Transverse colon (tissue), 4 donors: ENCODE data around the gene SRGN.

ENCODE experiments used
- EP300 ChIP-seq: sonication (generic); formaldehyde crosslinking; IDR thresholded peaks from one replicate; pipeline ENCODE4 v1.6.1; 2017; ENCODE audit warnings: antibody characterized with exemption, low read depth
- POLR2AphosphoS5 ChIP-seq, 3 donors: sonication (generic); formaldehyde crosslinking; IDR thresholded peaks; one replicate each; pipeline ENCODE4 v1.6.1; 2016; ENCODE audit warnings: antibody characterized with exemption in 3 of 3
- TF ChIP-seq, protein P1 (sequence below), 5 experiments: fragments of 200-600 bp in 3 of 5; fragments of 450-650 bp in 2 of 5; sonication (generic) in 3 of 5; IDR thresholded peaks; 1 replicate in 2 of 5; 2 replicates in 3 of 5; pipeline ENCODE4 v1.5.1; 2016 to 2017; ENCODE audit warnings: antibody characterized with exemption in 5 of 5, inconsistent platforms in 3 of 5, mild to moderate bottlenecking in 2 of 5, moderate library complexity in 1 of 5

GRCh38 chr10:69043931-69044531 lies 43.9 kb upstream of the SRGN start:
- TF ChIP-seq POLR2AphosphoS5 (IDR thresholded peaks at IDR 0.05) = no peak
- TF ChIP-seq, protein P1, sequence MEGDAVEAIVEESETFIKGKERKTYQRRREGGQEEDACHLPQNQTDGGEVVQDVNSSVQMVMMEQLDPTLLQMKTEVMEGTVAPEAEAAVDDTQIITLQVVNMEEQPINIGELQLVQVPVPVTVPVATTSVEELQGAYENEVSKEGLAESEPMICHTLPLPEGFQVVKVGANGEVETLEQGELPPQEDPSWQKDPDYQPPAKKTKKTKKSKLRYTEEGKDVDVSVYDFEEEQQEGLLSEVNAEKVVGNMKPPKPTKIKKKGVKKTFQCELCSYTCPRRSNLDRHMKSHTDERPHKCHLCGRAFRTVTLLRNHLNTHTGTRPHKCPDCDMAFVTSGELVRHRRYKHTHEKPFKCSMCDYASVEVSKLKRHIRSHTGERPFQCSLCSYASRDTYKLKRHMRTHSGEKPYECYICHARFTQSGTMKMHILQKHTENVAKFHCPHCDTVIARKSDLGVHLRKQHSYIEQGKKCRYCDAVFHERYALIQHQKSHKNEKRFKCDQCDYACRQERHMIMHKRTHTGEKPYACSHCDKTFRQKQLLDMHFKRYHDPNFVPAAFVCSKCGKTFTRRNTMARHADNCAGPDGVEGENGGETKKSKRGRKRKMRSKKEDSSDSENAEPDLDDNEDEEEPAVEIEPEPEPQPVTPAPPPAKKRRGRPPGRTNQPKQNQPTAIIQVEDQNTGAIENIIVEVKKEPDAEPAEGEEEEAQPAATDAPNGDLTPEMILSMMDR (IDR thresholded peaks at IDR 0.05) = no peak
- TF ChIP-seq EP300 = no peak
